IPS DF 4.7 (cell line): ENCODE measurements around the gene NTSR1.

Source experiments
- DNase-seq: peaks from one replicate; pipeline ENCODE4 v3.0.0-alpha.2; 2013; ENCODE audit warnings: low spot score; ENCODE audit errors: extremely low read depth

The NTSR1 gene

GRCh38 chr20:62708591-62709536 lies at the start of gene NTSR1:
TSS of gene NTSR1 (plus strand) at chr20:62708836. CDS start at chr20:62709208, 372 bp downstream.
- DNase-seq, result no peak

GRCh38 chr20:62659488-62660239 lies 49.0 kb upstream of the NTSR1 start:
- DNase-seq, result no peak

- no peak for DNase-seq
Observed at GRCh38 chr20:62660240-62660615, 48.4 kb upstream of the NTSR1 start.

GRCh38 chr20:62660768-62661167 lies 47.9 kb upstream of the NTSR1 start:
- no peak for DNase-seq

GRCh38 chr20:62661647-62662046 lies 47.0 kb upstream of the NTSR1 start:
- DNase-seq, result no peak

GRCh38 chr20:62662422-62662821 lies 46.2 kb upstream of the NTSR1 start:
- no peak for DNase-seq

- no peak for DNase-seq
Observed at GRCh38 chr20:62663145-62664018, 45.3 kb upstream of the NTSR1 start.

- DNase-seq, result no peak
Observed at GRCh38 chr20:62664019-62664971, 44.3 kb upstream of the NTSR1 start.

GRCh38 chr20:62665153-62665754 lies 43.4 kb upstream of the NTSR1 start:
- no peak for DNase-seq

GRCh38 chr20:62665826-62666735 lies 42.6 kb upstream of the NTSR1 start:
- DNase-seq, result no peak

GRCh38 chr20:62666736-62667529 lies 41.7 kb upstream of the NTSR1 start:
- DNase-seq, result no peak

GRCh38 chr20:62667530-62668440 lies 40.9 kb upstream of the NTSR1 start:
- no peak for DNase-seq

GRCh38 chr20:62668441-62669027 lies 40.1 kb upstream of the NTSR1 start:
- peak; percentile 25 for DNase-seq

- DNase-seq, result no peak
Observed at GRCh38 chr20:62669249-62669648, 39.4 kb upstream of the NTSR1 start.

- no peak for DNase-seq
Observed at GRCh38 chr20:62670156-62670555, 38.5 kb upstream of the NTSR1 start.

- DNase-seq, result no peak
Observed at GRCh38 chr20:62670998-62671397, 37.6 kb upstream of the NTSR1 start.

GRCh38 chr20:62671765-62672164 lies 36.9 kb upstream of the NTSR1 start:
- DNase-seq, result no peak
